HEK293T (cell line): ENCODE results near the gene TSPAN5.

Source experiments
- ARNT ChIP-seq: fragments of 450-650 bp; IDR thresholded peaks from 2 replicates; pipeline ENCODE4 v1.6.1; 2017; ENCODE audit warnings: mild to moderate bottlenecking
- ELF4 ChIP-seq: fragments of 450-650 bp; IDR thresholded peaks from 2 replicates; pipeline ENCODE4 v1.6.1; 2017; ENCODE audit warnings: antibody characterized with exemption
- FOXA1 ChIP-seq: fragments of 450-650 bp; IDR thresholded peaks from 2 replicates; pipeline ENCODE4 v1.6.1; 2016; ENCODE audit warnings: mild to moderate bottlenecking
- FOXK2 ChIP-seq: fragments of 450-650 bp; IDR thresholded peaks from 2 replicates; pipeline ENCODE4 v1.6.1; 2016; ENCODE audit warnings: mild to moderate bottlenecking
- FOXM1 ChIP-seq: fragments of 450-650 bp; IDR thresholded peaks from 2 replicates; pipeline ENCODE4 v1.6.1; 2017; ENCODE audit warnings: mild to moderate bottlenecking, borderline replicate concordance
- HDGF ChIP-seq: fragments of 450-650 bp; IDR thresholded peaks from 2 replicates; pipeline ENCODE4 v1.6.1; 2017; ENCODE audit warnings: antibody characterized with exemption, borderline replicate concordance
- LEF1 ChIP-seq: fragments of 450-650 bp; IDR thresholded peaks from 2 replicates; pipeline ENCODE4 v1.6.1; 2017; ENCODE audit warnings: mild to moderate bottlenecking, borderline replicate concordance
- TARDBP ChIP-seq: fragments of 450-650 bp; IDR thresholded peaks from 2 replicates; pipeline ENCODE4 v1.6.1; 2016
- ZNF384 ChIP-seq: fragments of 450-650 bp; IDR thresholded peaks from 2 replicates; pipeline ENCODE4 v1.6.1; 2016

DNA sequence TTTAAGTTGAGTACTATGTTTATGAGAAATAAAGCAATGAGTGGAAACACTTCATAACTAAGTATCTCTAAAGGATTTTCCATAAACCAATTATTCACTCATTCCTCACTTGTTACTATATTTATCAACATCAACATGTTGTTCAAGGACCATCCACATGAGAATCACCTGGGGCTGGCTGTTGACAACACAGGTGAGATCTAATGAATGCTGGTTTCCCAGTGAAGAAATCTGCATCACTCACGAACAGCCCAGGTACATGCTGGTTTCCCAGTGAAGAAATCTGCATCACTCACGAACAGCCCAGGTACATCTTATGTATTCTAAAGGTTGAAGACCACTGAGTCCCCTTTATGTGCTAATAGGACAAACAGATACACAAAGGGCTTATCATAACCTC lies 32.5 kb downstream of the TSPAN5 start:
- TF ChIP-seq ELF4 (no peak), LEF1 (no peak), TARDBP (no peak), HDGF (no peak), FOXM1 (no peak), FOXA1 (no peak), FOXK2 (no peak), ZNF384 (no peak), ARNT (no peak)
